ENCODE data around the gene LIN37.

The LIN37 gene

GRCh38 chr19:35775046-35775297 is 26.6 kb downstream of the LIN37 start:
- DNase-seq (ENCODE audit: low spot score): no peak

- DNase-seq (ENCODE audit: low spot score): peak; percentile 99
Observed at GRCh38 chr19:35775298-35776101, 27.1 kb downstream of the LIN37 start, which contains the start of gene ARHGAP33. Gene ARHGAP33 (plus strand): TSS chr19:35775564. CDS start chr19:35775659, 95 bp downstream.

GRCh38 chr19:35776102-35776788 is 27.9 kb downstream of the LIN37 start:
- DNase-seq (ENCODE audit: low spot score): no peak

- DNase-seq (ENCODE audit: low spot score): no peak
Observed at GRCh38 chr19:35777086-35777841, 28.9 kb downstream of the LIN37 start.

- no peak for DNase-seq (ENCODE audit: low spot score)
Observed at GRCh38 chr19:35777961-35778360, 29.6 kb downstream of the LIN37 start.

- no peak for DNase-seq (ENCODE audit: low spot score)
Observed at GRCh38 chr19:35779033-35779432, 30.7 kb downstream of the LIN37 start.

GRCh38 chr19:35780058-35780457 is 31.7 kb downstream of the LIN37 start:
- DNase-seq (ENCODE audit: low spot score): no peak

GRCh38 chr19:35780717-35781116 is 32.3 kb downstream of the LIN37 start:
- DNase-seq (ENCODE audit: low spot score): no peak

GRCh38 chr19:35781650-35782049 is 33.3 kb downstream of the LIN37 start:
- DNase-seq (ENCODE audit: low spot score): no peak

- no peak for DNase-seq (ENCODE audit: low spot score)
Observed at GRCh38 chr19:35782589-35782988, 34.2 kb downstream of the LIN37 start.

GRCh38 chr19:35783469-35784434 is 35.4 kb downstream of the LIN37 start:
- DNase-seq (ENCODE audit: low spot score): no peak

GRCh38 chr19:35784503-35785338 is 36.3 kb downstream of the LIN37 start:
- DNase-seq (ENCODE audit: low spot score): no peak

- no peak for DNase-seq (ENCODE audit: low spot score)
Observed at GRCh38 chr19:35785339-35785627, 36.9 kb downstream of the LIN37 start.

- DNase-seq (ENCODE audit: low spot score): no peak
Observed at GRCh38 chr19:35786299-35787160, 38.2 kb downstream of the LIN37 start.

- DNase-seq (ENCODE audit: low spot score): no peak
Observed at GRCh38 chr19:35787227-35787799, 38.9 kb downstream of the LIN37 start.

- no peak for DNase-seq (ENCODE audit: low spot score)
Observed at GRCh38 chr19:35788205-35788960, 40.0 kb downstream of the LIN37 start.

- no peak for DNase-seq (ENCODE audit: low spot score)
Observed at GRCh38 chr19:35789195-35789977, 41.0 kb downstream of the LIN37 start.

Measured in AG08396 (cell line).